ENCODE data around the gene CIT. TPM values are rescaled to one million over a fixed set of nuclear protein-coding genes. Genes with fewer than 3 reads are reported as not detected.
A peak's percentile ranks its signal among the peaks of the same experiment; 100 is the strongest.

The CIT gene
- total and polyA plus RNA-seq, 10 of the 15 experiments (the other 5 are each of a cell fraction or from before 2014, with no cell fraction given): 1.0 to 38.2 (median 14.9) TPM

DNA sequence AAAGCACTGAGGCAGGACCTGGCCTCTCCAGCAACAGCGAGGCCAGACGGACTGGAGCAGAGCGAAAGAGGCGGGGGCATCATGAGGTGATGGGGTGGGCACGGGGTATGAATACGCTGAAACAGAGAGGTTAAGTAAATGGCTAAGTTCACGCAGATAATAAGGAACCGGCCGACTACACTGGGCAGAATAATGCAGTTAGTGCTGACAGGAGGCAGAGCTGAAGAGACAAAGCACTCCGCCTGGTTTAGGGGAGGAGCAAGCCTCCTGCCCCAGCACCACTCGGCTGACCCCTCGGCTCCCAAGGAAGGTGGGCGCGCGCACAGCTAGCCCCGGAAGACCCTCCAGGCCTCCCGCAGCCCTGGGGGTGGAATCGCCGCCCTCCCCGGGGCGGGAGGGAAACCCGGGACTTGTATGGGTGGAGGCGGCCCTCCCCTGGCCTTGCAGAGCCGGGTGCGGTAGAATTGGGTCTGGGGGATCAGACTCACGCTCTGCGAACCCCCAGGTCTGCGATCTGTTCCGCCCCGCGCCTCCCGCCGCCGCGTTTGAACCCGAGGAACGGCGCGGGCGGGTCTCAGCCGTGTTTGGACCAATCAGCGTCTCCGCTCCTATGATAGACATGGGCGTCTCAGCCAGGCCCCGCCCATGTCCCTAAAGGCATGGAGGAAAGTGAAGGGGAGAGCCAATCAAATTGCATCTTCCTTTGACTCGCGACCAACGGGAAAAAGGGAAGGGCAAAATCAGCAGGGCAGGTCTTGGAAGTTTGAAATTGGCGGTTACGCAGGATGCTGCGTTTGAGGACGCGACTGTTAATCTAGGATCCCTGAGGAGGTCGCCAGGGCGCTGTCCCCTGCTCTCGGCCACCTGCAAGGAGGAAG is at the start of gene CIT (continued):
- TF ChIP-seq CTCF (IDR thresholded peaks at IDR 0.05 in 2 of 3, conservative IDR thresholded peaks at IDR 0.05 in 1 of 3; ENCODE audit: control insufficient read depth in 2 of 3, extremely low read depth in 1 of 3, insufficient read depth in 1 of 3, low read depth in 3 of 3, low read length in 3 of 3) (no peak), DPF2 (IDR thresholded peaks at IDR 0.05) (peak; percentile 93), ZBED1 (IDR thresholded peaks at IDR 0.05; ENCODE audit: borderline replicate concordance) (no peak), GATAD2B (conservative IDR thresholded peaks at IDR 0.05; ENCODE audit: low read depth) (peak; percentile 65; the same call in 1 of the 2 replicates), STAT3 (IDR thresholded peaks at IDR 0.05; ENCODE audit: low read depth, low read length) (no peak), PAX8 (IDR thresholded peaks at IDR 0.05) (no peak), USF2 (IDR thresholded peaks at IDR 0.05; ENCODE audit: borderline replicate concordance, low read depth, low read length) (no peak), MEF2A (IDR thresholded peaks at IDR 0.05; ENCODE audit: insufficient read depth, low read depth, low read length) (no peak), HDAC6 (IDR thresholded peaks at IDR 0.05; ENCODE audit: unreplicated experiment) (no peak), CREM (IDR thresholded peaks at IDR 0.05; ENCODE audit: low read depth) (peak; percentile 67), TCF7 (IDR thresholded peaks at IDR 0.05; ENCODE audit: borderline replicate concordance) (no peak), SMARCA5 (IDR thresholded peaks at IDR 0.05) (no peak; the same call in 1 of the 2 replicates), SIN3A (IDR thresholded peaks at IDR 0.05; ENCODE audit: low read depth, low read length) (peak; percentile 94), KLF5 (IDR thresholded peaks at IDR 0.05; ENCODE audit: partially characterized antibody) (no peak), CHD1 (IDR thresholded peaks at IDR 0.05; ENCODE audit: low read depth, low read length) (no peak), KDM1A (IDR thresholded peaks at IDR 0.05; ENCODE audit: borderline replicate concordance) (no peak), TARDBP (IDR thresholded peaks at IDR 0.05; ENCODE audit: borderline replicate concordance) (no peak), ZNF274 (IDR thresholded peaks at IDR 0.05; ENCODE audit: insufficient read depth, insufficient read length) (no peak)
- TF ChIP-seq, protein P1, sequence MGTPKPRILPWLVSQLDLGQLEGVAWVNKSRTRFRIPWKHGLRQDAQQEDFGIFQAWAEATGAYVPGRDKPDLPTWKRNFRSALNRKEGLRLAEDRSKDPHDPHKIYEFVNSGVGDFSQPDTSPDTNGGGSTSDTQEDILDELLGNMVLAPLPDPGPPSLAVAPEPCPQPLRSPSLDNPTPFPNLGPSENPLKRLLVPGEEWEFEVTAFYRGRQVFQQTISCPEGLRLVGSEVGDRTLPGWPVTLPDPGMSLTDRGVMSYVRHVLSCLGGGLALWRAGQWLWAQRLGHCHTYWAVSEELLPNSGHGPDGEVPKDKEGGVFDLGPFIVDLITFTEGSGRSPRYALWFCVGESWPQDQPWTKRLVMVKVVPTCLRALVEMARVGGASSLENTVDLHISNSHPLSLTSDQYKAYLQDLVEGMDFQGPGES (IDR thresholded peaks at IDR 0.05): peak; percentile 65
- TF ChIP-seq, protein P2, sequence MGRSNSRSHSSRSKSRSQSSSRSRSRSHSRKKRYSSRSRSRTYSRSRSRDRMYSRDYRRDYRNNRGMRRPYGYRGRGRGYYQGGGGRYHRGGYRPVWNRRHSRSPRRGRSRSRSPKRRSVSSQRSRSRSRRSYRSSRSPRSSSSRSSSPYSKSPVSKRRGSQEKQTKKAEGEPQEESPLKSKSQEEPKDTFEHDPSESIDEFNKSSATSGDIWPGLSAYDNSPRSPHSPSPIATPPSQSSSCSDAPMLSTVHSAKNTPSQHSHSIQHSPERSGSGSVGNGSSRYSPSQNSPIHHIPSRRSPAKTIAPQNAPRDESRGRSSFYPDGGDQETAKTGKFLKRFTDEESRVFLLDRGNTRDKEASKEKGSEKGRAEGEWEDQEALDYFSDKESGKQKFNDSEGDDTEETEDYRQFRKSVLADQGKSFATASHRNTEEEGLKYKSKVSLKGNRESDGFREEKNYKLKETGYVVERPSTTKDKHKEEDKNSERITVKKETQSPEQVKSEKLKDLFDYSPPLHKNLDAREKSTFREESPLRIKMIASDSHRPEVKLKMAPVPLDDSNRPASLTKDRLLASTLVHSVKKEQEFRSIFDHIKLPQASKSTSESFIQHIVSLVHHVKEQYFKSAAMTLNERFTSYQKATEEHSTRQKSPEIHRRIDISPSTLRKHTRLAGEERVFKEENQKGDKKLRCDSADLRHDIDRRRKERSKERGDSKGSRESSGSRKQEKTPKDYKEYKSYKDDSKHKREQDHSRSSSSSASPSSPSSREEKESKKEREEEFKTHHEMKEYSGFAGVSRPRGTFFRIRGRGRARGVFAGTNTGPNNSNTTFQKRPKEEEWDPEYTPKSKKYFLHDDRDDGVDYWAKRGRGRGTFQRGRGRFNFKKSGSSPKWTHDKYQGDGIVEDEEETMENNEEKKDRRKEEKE (IDR thresholded peaks at IDR 0.05): no peak
- TF ChIP-seq, protein P3, sequence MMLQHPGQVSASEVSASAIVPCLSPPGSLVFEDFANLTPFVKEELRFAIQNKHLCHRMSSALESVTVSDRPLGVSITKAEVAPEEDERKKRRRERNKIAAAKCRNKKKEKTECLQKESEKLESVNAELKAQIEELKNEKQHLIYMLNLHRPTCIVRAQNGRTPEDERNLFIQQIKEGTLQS (IDR thresholded peaks at IDR 0.05; ENCODE audit: borderline replicate concordance, extremely low read depth, low read depth, low read length): no peak
